Fibroblast of peridontal ligament (primary cell): Measurements from ENCODE around the gene BRSK2.
"Not testable (repeated sequence)": the region's sequence is repeated elsewhere in the genome, so short reads cannot be mapped to it uniquely, and the experiment has no call there.

Source experiments
- DNase-seq: peaks from one replicate; pipeline ENCODE4 v3.0.0-alpha.2; 2010; ENCODE audit errors: extremely low read depth

Gene BRSK2

GRCh38 chr11:1389932-1390568 lies at the start of gene BRSK2:
Gene BRSK2, plus strand, starts transcription at chr11:1389934. Its CDS starts 351 bp downstream, at chr11:1390285.
- DNase-seq = no peak

DNA sequence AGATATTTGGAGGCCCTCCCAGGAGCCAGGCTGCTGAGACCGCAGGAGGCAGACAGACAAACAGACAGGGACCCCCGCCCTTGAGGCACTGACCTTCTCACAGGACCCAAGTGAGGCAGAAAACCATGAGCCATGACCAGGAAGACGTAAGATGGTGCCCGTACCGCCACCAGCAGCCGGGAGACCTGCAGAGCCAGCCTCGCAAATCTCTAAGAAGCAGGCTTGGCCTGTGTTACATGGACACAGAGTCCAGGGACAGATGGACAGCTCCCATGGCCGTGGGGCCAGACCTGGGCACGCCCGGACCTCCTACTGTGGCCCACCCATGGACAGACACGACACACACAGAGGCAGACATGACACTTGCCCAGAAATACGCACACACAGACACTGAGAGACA lies 49.6 kb upstream of the BRSK2 start:
- no peak for DNase-seq

- DNase-seq = not testable (repeated sequence)
Observed at GRCh38 chr11:1341226-1341625, 48.5 kb upstream of the BRSK2 start.

DNA sequence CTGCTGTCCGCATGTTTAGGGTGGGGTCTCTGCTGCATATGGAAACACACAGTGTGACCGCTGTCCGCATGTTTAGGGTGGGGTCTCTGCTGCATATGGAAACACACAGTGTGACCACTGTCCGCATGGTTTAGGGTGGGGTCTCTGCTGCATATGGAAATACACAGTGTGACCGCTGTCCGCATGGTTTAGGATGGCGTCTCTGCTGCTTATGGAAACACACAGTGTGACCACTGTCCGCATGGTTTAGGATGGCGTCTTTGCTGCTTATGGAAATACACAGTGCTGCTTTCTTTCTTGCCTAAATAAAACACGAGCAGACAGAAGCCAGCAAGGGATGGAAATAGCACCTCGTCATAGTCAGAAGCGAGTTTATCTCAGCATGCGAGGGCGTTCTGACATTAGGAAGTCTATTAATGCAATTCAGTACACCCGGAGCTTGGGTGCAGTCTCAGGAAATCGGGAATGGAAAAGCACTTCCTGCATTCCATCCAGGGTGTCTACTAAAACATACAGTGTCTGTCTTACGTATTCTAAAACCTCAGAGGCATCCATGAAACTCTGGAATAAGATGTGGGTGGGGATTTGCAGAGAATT lies 47.7 kb upstream of the BRSK2 start:
- DNase-seq = peak; percentile 7

DNA sequence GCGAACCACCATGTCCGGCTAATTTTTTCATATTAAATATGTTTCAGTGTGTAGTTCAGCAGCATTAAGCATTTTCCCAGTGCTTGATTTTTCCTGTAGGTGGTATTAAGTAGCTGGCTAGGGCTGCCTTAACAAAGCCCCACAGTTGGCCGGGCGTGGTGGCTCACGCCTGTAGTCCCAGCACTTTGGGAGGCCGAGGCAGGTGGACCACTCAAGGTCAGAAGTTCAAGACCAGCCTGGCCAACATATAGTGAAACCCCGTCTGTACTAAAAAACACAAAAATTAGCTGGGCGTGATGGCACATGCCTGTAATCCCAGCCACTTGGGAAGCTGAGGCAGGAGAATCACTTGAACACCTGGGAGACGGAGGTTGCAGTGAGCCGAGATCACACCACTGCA lies 46.8 kb upstream of the BRSK2 start:
- no peak for DNase-seq

DNA sequence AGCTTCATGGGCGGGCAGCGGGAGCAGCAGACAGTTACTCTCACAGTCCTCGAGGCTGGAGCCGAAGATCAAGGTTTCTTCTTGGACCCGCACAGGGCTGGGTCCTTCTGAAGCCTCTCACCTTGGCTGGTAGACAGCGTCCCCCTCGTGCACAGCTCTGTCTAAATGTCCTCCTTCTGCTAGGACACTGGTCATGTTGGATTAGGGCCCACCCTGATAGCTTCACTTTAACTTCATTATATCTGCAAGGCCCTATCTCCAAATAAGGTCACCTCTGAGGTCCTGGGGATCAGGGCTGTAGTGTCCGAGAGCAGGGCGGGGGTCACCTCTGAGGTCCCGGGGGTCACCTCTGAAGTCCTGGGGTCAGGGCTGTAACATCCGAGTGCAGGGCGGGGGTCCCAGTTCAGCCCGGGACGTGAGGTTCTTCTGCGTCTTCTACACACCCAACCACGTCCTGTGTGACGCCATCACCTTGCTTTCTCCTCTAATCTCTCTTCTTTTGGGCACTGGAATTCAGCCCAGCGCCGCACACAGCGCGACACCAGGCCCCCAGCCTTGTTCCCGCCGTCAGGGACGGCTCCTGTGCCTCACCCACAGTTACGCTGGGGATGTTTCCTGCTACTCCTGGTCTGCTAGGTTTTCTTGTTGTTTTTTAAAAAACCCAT lies 46.2 kb upstream of the BRSK2 start:
- no peak for DNase-seq

- no peak for DNase-seq
Observed at GRCh38 chr11:1344056-1344635, 45.6 kb upstream of the BRSK2 start.

DNA sequence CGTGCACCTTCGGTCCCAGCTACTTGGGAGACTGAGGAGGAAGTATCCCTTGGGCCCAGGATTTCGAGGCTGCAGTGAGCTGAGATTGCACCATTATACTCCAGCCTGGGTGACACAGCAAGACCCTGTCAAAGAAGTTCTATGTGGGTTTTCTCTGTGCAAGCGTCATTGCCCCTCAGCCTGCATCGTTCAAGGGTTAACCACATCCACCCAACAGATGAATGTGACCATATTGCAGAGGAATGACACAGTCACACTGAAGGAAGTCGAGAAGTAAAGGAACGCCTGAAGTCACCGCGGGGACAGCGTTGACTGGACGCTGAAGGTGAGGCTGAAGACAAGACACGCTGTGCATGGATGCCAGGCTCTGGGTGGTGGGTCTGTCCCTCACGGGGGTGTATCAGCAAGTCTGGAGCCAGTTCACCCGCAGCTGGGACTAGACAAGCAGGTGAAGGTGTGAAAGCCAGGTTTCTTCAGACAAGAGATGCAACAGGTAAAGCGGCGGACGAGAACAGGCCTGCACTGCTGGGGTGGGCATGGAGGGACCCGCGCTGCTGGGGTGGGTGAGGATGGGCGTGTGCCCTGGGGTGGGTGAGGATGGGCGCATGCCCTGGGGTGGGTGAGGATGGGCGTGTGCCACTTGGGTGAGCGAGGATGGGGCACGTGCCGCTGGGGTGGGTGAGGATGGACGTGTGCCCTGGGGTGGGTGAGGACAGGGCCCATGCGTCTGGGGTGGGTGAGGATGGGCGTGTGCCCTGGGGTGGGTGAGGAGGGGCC lies 43.8 kb upstream of the BRSK2 start:
- DNase-seq = no peak

GRCh38 chr11:1346669-1347390 lies 42.9 kb upstream of the BRSK2 start:
- DNase-seq = no peak

DNA sequence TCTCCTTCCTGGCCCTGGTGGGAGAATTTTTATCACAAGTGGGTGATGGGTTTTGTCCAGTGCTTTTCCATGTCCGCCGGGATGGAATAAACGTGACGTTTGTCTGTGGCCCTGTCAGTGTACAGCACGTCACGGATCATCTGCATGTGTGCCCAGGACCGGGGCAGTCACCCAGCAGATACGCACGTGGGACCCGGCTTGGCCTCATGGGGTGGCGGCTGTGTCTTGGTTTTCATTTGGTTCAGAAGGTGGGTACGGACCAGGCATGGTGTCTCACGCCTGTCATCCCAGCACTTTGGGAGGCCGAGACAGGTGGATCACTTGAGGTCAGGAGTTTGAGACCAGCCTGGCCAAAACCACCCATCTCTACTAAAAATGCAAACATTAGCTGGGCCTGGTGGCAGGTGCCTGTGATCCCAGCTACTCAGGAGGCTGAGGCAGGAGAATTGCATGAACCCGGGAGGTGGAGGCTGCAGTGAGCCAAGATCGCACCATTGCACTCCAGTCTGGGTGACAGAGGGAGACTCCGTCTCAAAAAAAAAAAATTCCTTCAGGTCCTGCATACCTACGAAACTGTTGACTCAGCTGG lies 42.2 kb upstream of the BRSK2 start:
- DNase-seq = not testable (repeated sequence)

DNA sequence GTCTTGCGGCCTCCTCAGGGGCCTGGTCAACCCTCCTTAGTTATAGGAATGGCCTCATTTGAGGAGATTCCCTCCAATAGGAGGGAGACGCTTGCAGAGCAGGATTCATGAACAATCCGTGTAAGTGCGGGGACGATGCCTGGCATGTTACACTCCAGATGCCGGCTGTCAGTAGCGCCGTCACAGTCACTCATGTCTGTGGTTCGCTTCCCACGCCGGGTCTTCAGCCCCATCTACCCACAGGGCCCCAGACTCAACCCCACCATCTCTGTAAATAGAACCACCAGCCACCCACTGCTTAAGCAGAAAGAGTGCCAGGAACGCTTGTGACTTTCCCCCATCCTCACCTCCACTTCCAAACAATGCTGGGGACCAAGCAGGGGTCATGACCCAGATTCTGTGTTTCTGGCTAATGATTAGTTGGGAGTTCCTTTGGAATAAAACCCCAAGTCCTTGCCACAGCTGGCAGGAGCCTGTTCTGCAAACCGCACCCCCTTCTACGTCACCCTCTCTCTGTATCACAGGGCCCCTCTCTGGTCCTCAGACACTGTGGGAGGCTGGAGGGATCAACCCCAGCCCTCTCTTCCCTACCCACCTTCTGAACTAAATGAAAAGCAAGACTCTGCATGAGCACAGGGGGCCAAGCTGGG lies 41.5 kb upstream of the BRSK2 start:
- DNase-seq = no peak

DNA sequence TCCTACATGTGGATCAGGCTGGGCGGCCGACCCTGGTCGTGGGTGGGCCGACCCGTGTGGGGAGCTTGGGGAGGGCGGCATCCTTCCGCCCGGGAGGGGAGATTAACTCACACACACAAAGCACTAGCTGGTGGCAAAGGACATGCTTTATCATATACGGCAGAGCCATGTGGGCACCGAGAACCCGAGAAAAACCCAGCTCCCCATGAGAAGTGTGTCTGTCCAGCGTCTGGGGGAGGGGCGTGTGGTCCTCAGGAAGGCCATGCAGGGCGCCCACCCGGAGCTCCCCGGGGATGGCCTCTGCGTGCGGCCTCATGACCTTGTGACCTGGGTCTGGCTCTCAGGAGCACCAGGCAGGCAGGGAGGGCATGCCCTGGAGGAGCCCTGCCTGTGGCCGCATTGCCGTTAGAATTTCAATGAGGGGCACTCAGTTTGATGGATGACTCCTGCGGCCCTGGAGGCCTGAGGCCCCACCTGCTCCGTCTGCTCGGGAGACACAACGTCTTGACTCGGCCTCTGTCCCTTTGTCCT lies 40.9 kb upstream of the BRSK2 start:
- DNase-seq = no peak

GRCh38 chr11:1349327-1350041 lies 40.2 kb upstream of the BRSK2 start:
- DNase-seq = no peak

DNA sequence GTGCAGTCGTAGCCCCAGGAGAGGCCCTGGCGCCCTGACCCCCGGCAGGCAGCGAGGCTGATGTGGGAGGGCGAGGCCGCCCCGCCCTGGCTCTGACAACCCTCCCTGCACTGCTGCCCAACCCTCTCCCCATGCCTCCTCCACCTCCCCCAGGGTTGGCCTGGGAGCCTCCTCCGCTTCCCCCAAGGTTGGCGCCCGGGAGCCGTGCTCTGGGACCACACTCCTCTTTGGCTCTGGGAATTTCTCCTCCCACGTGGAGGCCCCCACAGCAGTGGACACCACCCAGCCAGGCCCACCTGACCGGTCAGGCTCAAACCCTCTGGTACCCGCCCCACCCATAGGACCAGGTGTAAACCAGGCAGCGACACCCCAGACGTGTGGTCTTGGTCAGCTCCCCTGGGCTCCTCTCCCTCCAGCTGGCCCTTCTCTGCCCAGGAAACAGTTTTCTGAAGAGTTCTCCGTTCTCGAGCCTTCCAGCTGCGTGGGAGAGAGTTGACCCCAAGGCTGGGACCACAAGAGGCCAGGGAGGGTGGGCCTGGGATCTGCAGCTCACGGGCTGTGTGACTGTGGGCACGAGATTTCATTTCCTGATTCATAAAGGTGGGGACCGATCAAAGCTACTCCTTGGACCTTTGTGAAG lies 39.5 kb upstream of the BRSK2 start:
- DNase-seq = no peak

GRCh38 chr11:1351278-1351937 lies 38.3 kb upstream of the BRSK2 start:
- no peak for DNase-seq

DNA sequence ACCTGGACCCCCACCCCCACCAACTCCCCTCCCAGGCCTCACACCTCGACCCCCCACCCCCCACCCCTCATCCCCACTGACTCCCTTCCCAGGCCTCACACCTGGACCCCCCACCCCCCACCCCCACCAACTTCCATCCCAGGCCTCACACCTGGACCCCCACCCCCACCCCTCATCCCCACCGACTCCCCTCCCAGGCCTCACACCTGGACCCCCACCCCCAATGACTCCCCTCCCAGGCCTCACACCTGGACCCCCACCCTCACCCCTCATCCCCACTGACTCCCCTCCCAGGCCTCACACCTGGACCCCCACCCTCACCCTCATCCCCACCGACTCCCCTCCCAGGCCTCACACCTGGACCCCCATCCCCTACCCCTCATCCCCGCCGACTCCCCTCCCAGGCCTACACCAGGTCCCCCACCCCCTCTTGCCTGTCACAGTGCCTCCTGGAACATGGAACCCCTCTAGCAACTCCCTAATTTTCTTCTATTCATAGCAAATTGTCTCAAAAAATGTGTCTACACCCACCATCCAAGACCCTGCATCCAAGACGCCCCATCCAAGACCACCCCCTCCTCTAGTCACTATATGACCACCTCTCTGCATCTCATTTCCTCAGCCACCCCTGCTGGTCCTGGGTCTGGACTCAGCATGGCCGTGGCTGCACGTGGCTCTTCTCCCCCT lies 36.9 kb upstream of the BRSK2 start:
- DNase-seq = no peak

GRCh38 chr11:1353383-1354124 lies 36.2 kb upstream of the BRSK2 start:
- no peak for DNase-seq
